ENCODE results near the gene ELP1.

Gene ELP1

DNA sequence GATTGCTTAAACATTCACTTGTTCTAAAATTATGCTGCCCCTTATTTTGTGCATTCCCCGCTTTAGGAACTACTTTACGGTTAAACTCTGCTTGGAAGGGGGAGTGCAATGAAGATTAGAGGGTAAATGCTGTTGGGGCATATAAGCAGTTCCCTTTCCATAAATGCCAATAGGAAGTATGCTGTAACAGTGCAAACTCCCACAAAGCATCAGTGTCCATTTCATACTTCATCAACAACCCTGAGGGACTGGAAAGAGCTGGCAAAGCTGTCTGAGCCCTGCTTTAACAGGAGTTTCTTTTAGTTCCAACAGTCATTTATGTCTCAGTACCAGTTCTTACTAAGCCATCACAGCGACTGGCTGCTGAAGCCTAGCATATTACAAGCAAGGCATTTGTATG lies 70.0 kb downstream of the ELP1 start:
- TF ChIP-seq CTCF (IDR thresholded peaks at IDR 0.05), result no peak
- no peak overlapping the region for H3K27ac ChIP-seq
- H3K4me3 ChIP-seq, result no peak overlapping the region
- DNase-seq (ENCODE audit: low spot score), result no peak

- Histone ChIP-seq H3K27ac (no peak within 1 kb of the TSS), H3K4me3 (no peak within 1 kb of the TSS)
- DNase-seq (ENCODE audit: low spot score), result no peak
- no peak for TF ChIP-seq CTCF (IDR thresholded peaks at IDR 0.05)
Measured at GRCh38 chr9:108861997-108862396, 71.9 kb downstream of the ELP1 start, which contains the start of gene ACTL7A. TSS of gene ACTL7A (plus strand) at chr9:108862266. CDS start at chr9:108862323, 57 bp downstream.

- no peak for DNase-seq (ENCODE audit: low spot score)
- Histone ChIP-seq H3K4me3 (no peak overlapping the region), H3K27ac (no peak overlapping the region)
- TF ChIP-seq CTCF (IDR thresholded peaks at IDR 0.05), result no peak
Measured at GRCh38 chr9:108861464-108861863, 72.5 kb downstream of the ELP1 start.

DNA sequence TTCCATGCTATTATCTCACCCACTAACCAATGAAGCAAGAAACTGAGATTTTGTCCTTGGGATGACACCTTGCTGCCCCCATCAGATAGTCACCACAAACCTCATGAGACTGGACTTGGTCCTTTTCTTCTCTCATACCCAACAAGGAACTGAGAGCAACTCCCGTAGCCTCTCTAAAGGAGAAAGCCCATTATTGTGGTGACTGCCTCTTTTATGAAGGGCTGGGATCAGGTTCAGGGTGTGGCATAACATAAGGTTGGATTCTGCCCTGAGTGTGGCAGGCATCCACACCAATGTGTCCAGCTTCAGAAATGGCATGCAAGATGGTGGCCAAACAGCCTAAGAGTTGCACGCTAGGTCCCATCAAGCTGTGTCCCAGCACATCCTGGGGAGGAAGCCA lies 73.2 kb downstream of the ELP1 start:
- DNase-seq (ENCODE audit: low spot score), result no peak
- no peak for TF ChIP-seq CTCF (IDR thresholded peaks at IDR 0.05)
- Histone ChIP-seq H3K27ac (no peak overlapping the region), H3K4me3 (no peak overlapping the region)

- no peak for TF ChIP-seq CTCF (IDR thresholded peaks at IDR 0.05)
Measured at GRCh38 chr9:108860354-108860753, 73.6 kb downstream of the ELP1 start.

DNA sequence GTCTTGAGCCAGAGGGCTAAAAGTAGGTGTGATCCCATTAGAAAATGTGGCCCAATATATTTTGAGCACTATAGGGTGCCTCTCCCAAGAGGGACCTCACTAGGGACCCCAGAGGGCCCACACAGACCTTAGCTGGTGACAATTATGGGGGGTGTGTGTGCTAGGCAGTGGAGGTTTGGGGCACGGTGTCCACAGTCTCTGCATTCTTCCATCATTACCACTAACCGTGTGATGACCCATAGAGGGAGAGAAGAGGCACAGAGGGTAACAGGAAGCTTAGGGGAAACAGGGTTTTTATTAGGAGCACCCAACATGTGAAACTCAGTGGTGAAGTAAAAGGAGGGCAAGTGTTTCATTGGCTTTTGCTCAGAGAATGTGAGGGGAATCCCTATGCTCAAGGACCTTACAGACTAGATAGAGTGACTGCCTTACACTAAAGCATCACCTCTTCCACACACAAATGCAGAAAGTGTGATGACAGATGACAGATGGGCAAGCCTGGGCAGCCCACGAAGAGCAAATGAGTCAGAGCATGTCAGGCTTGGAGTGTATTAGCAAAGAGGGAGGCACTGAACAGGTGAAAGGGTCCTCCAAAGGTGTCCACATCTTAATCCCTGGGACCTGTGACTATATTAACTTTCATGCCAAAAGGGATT lies 74.3 kb downstream of the ELP1 start:
- TF ChIP-seq CTCF (IDR thresholded peaks at IDR 0.05), result no peak
- no peak for DNase-seq (ENCODE audit: low spot score)
- Histone ChIP-seq H3K4me3 (no peak overlapping the region), H3K27ac (no peak overlapping the region)

More at GRCh38 chr9:108860354-108860753, 73.6 kb downstream of the ELP1 start:
- DNase-seq (ENCODE audit: low spot score), result no peak
- Histone ChIP-seq H3K27ac (no peak overlapping the region), H3K4me3 (no peak overlapping the region)

GRCh38 chr9:108857572-108857971 lies 76.4 kb downstream of the ELP1 start:
- H3K27ac ChIP-seq, result no peak overlapping the region
- no peak for TF ChIP-seq CTCF (IDR thresholded peaks at IDR 0.05)
- no peak for DNase-seq (ENCODE audit: low spot score)
- H3K4me3 ChIP-seq, result no peak overlapping the region
